Prostate gland (tissue), 2 donors: Measurements from ENCODE around the gene MUC20. TPM values are rescaled to one million over a fixed set of nuclear protein-coding genes. Genes with fewer than 3 reads are reported as not detected.
A peak's percentile ranks its signal among the peaks of the same experiment; 100 is the strongest.
"Not testable (repeated sequence)": the region's sequence is repeated elsewhere in the genome, so short reads cannot be mapped to it uniquely, and the experiment has no call there.

Experiments
- DNase-seq: peaks from one replicate; pipeline ENCODE4 v3.0.0-alpha.2; 2019; ENCODE audit warnings: low spot score
- H3K27ac ChIP-seq, 2 donors: fragments of 200-600 bp; sonication (generic); 2 replicates each; pipeline ENCODE4 v1.5.1; 2017 to 2019
- H3K27me3 ChIP-seq: fragments of 200-600 bp; sonication (generic); replicated peaks from 2 replicates; pipeline ENCODE4 v1.5.1; 2019; ENCODE audit not compliant: insufficient read depth
- H3K36me3 ChIP-seq, 2 donors: fragments of 200-600 bp; sonication (generic); 1 replicate in 1 of 2; 2 replicates in 1 of 2; pipeline versions ENCODE4 v1.5.1 to v1.8.1; 2017 to 2019
- H3K4me1 ChIP-seq: fragments of 200-600 bp; sonication (generic); replicated peaks from 2 replicates; pipeline ENCODE4 v1.5.1; 2019
- H3K4me3 ChIP-seq, 2 donors: fragments of 200-600 bp; sonication (generic); 2 replicates each; pipeline ENCODE4 v1.5.1; 2017 to 2019
- H3K9me3 ChIP-seq: fragments of 200-600 bp; sonication (generic); 2 replicates; pipeline ENCODE4 v1.5.1; 2017
- POLR2A ChIP-seq: fragments of 450-650 bp; IDR thresholded peaks from one replicate; pipeline ENCODE4 v1.6.1; 2016; ENCODE audit warnings: antibody characterized with exemption, mild to moderate bottlenecking
- POLR2AphosphoS5 ChIP-seq: sonication (generic); formaldehyde crosslinking; IDR thresholded peaks from one replicate; pipeline ENCODE4 v1.6.1; 2017; ENCODE audit warnings: antibody characterized with exemption
- WGBS: methylation state at CpG from one replicate; pipeline ENCODE4 v1.1.5; 2018; 5-methylcytosine and 5-hydroxymethylcytosine counted together
- intact Hi-C: fragments of 100-400 bp; cut with DNase I; formaldehyde crosslinking; loops from one replicate; pipeline ENCODE4 v1.14.2; 2022
- total RNA-seq, 2 donors: library from RNA; depleted of rRNA; stranded (reverse); fragments of >200 nt; gene quantifications; one replicate each; pipeline ENCODE4 v1.1.0, GENCODE V29; 2016

Gene MUC20
- total RNA-seq, result 10 to 100 TPM; 17.9 to 49.0 TPM

- intact Hi-C loops, H3K9me3 ChIP-seq, H3K4me1 ChIP-seq, H3K36me3 ChIP-seq, H3K27me3 ChIP-seq: not testable (repeated sequence)
- 41% methylated on average over 14 of the region's 16 CpGs for WGBS
- TF ChIP-seq POLR2AphosphoS5 (peak; percentile 74), POLR2A (peak; percentile 84)
- Histone ChIP-seq H3K4me3 (peak within 1 kb of the TSS in 1 of 2 donors; percentile 1), H3K27ac (peak within 1 kb of the TSS in 1 of 2 donors; percentile 46)
- DNase-seq, result peak; percentile 74
These were observed at the start of gene MUC20 for GRCh38 chr3:195720831-195721506. Gene MUC20 (plus strand): TSS chr3:195720978. CDS start chr3:195721008, 30 bp downstream.

- intact Hi-C loops, H3K27ac ChIP-seq, H3K27me3 ChIP-seq, H3K9me3 ChIP-seq, H3K36me3 ChIP-seq, H3K4me1 ChIP-seq, DNase-seq, H3K4me3 ChIP-seq: not testable (repeated sequence)
- 92% methylated on average over 15 of the region's 17 CpGs for WGBS
These were observed 49.5 kb upstream of the MUC20 start for GRCh38 chr3:195671283-195671682.

- H3K36me3 ChIP-seq, result not testable (repeated sequence)
These were observed 47.1 kb upstream of the MUC20 start for GRCh38 chr3:195673711-195674110.

GRCh38 chr3:195678391-195679015, 42.3 kb upstream of the MUC20 start:
- H3K27ac ChIP-seq, H3K4me1 ChIP-seq, intact Hi-C loops, DNase-seq, H3K9me3 ChIP-seq, H3K4me3 ChIP-seq, H3K36me3 ChIP-seq, H3K27me3 ChIP-seq: not testable (repeated sequence)
- WGBS, result 88% methylated on average over 15 of the region's 15 CpGs

More at GRCh38 chr3:195673711-195674110, 47.1 kb upstream of the MUC20 start:
- DNase-seq, H3K4me3 ChIP-seq, H3K9me3 ChIP-seq, H3K27ac ChIP-seq, H3K4me1 ChIP-seq, H3K27me3 ChIP-seq, intact Hi-C loops: not testable (repeated sequence)
- 94% methylated on average over 4 of the region's 9 CpGs for WGBS

- DNase-seq, H3K27me3 ChIP-seq, H3K36me3 ChIP-seq, intact Hi-C loops, H3K4me3 ChIP-seq, H3K9me3 ChIP-seq, H3K4me1 ChIP-seq, H3K27ac ChIP-seq: not testable (repeated sequence)
- WGBS, result 89% methylated on average over 8 of the region's 10 CpGs
These were observed 40.1 kb upstream of the MUC20 start for GRCh38 chr3:195680690-195681089.

- H3K9me3 ChIP-seq, H3K27me3 ChIP-seq, intact Hi-C loops, H3K4me1 ChIP-seq, H3K27ac ChIP-seq, H3K36me3 ChIP-seq, H3K4me3 ChIP-seq, DNase-seq: not testable (repeated sequence)
- WGBS, result 63% methylated on average over 6 of the region's 24 CpGs
These were observed 39.2 kb upstream of the MUC20 start for GRCh38 chr3:195681458-195682103.

GRCh38 chr3:195682104-195682742, 38.6 kb upstream of the MUC20 start:
- 74% methylated on average over 13 of the region's 13 CpGs for WGBS
- H3K9me3 ChIP-seq, DNase-seq, intact Hi-C loops, H3K27ac ChIP-seq, H3K27me3 ChIP-seq, H3K4me3 ChIP-seq, H3K4me1 ChIP-seq, H3K36me3 ChIP-seq: not testable (repeated sequence)

GRCh38 chr3:195683722-195684526, 36.9 kb upstream of the MUC20 start:
- intact Hi-C loops, H3K9me3 ChIP-seq, DNase-seq, H3K27me3 ChIP-seq, H3K4me3 ChIP-seq, H3K36me3 ChIP-seq, H3K27ac ChIP-seq, H3K4me1 ChIP-seq: not testable (repeated sequence)
- WGBS, result 85% methylated on average over 18 of the region's 18 CpGs

- H3K27me3 ChIP-seq, intact Hi-C loops, H3K4me3 ChIP-seq, H3K36me3 ChIP-seq, H3K4me1 ChIP-seq, H3K27ac ChIP-seq, H3K9me3 ChIP-seq, DNase-seq: not testable (repeated sequence)
- 68% methylated on average over 10 of the region's 10 CpGs for WGBS
These were observed 36.1 kb upstream of the MUC20 start for GRCh38 chr3:195684527-195685257.

- H3K36me3 ChIP-seq, H3K9me3 ChIP-seq, intact Hi-C loops, H3K27me3 ChIP-seq, DNase-seq, H3K27ac ChIP-seq, H3K4me3 ChIP-seq, H3K4me1 ChIP-seq: not testable (repeated sequence)
- WGBS, result 73% methylated on average over 6 of the region's 15 CpGs
These were observed 34.1 kb upstream of the MUC20 start for GRCh38 chr3:195686537-195687208.
